Measurements from ENCODE around the gene ZNF865. TPM values are rescaled to one million over a fixed set of nuclear protein-coding genes. Genes with fewer than 3 reads are reported as not detected.

ZNF865 gene
- total RNA-seq, 1 donor from 2014 or later, result 5.6 TPM

DNA sequence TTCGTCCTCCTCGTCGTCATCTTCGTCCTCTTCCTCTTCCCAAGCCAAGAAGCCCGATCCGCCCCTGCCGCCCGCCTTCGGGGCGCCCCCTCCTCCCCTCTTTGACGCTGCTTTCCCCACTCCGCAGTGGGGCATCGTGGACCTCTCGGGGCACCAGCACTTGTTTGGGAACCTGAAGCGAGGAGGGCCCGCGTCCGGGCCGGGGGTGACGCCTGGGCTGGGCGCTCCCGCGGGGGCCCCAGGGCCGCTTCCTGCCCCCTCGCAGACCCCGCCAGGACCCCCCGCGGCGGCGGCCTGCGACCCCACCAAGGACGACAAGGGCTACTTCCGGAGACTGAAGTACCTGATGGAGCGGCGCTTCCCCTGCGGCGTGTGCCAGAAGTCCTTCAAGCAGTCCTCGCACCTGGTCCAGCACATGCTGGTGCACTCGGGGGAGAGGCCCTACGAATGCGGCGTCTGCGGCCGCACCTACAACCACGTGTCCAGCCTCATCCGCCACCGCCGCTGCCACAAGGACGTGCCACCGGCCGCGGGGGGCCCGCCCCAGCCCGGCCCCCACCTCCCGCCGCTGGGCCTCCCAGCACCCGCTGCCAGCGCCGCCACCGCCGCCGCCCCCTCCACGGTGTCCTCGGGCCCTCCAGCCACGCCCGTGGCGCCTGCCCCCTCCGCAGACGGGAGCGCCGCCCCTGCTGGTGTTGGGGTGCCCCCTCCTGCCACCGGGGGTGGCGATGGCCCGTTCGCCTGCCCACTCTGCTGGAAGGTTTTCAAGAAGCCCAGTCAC lies 8.7 kb downstream of the ZNF865 start:
- Histone ChIP-seq H3K36me3 (ENCODE audit: control insufficient read depth, insufficient read depth, low read length) (peaks cover 3% of the 10 kb centered on the region), H3K27me3 (ENCODE audit: control insufficient read depth, insufficient read depth, low read length) (no peaks in the 10 kb centered on the region), H3K4me3 (ENCODE audit: low read depth, low read length) (no peak overlapping the region)
- TF ChIP-seq, protein P1, sequence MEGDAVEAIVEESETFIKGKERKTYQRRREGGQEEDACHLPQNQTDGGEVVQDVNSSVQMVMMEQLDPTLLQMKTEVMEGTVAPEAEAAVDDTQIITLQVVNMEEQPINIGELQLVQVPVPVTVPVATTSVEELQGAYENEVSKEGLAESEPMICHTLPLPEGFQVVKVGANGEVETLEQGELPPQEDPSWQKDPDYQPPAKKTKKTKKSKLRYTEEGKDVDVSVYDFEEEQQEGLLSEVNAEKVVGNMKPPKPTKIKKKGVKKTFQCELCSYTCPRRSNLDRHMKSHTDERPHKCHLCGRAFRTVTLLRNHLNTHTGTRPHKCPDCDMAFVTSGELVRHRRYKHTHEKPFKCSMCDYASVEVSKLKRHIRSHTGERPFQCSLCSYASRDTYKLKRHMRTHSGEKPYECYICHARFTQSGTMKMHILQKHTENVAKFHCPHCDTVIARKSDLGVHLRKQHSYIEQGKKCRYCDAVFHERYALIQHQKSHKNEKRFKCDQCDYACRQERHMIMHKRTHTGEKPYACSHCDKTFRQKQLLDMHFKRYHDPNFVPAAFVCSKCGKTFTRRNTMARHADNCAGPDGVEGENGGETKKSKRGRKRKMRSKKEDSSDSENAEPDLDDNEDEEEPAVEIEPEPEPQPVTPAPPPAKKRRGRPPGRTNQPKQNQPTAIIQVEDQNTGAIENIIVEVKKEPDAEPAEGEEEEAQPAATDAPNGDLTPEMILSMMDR (IDR thresholded peaks at IDR 0.05; ENCODE audit: insufficient read depth, low read length, poor library complexity, severe bottlenecking), result no peak
- no peak for DNase-seq (ENCODE audit: low read depth)

GRCh38 chr19:55614711-55615542 lies 9.5 kb downstream of the ZNF865 start:
- Histone ChIP-seq H3K27me3 (ENCODE audit: control insufficient read depth, insufficient read depth, low read length) (no peaks in the 10 kb centered on the region), H3K36me3 (ENCODE audit: control insufficient read depth, insufficient read depth, low read length) (peaks cover 3% of the 10 kb centered on the region), H3K4me3 (ENCODE audit: low read depth, low read length) (no peak overlapping the region)
- TF ChIP-seq, protein P1 (IDR thresholded peaks at IDR 0.05; ENCODE audit: insufficient read depth, low read length, poor library complexity, severe bottlenecking), result no peak
- no peak for DNase-seq (ENCODE audit: low read depth)

DNA sequence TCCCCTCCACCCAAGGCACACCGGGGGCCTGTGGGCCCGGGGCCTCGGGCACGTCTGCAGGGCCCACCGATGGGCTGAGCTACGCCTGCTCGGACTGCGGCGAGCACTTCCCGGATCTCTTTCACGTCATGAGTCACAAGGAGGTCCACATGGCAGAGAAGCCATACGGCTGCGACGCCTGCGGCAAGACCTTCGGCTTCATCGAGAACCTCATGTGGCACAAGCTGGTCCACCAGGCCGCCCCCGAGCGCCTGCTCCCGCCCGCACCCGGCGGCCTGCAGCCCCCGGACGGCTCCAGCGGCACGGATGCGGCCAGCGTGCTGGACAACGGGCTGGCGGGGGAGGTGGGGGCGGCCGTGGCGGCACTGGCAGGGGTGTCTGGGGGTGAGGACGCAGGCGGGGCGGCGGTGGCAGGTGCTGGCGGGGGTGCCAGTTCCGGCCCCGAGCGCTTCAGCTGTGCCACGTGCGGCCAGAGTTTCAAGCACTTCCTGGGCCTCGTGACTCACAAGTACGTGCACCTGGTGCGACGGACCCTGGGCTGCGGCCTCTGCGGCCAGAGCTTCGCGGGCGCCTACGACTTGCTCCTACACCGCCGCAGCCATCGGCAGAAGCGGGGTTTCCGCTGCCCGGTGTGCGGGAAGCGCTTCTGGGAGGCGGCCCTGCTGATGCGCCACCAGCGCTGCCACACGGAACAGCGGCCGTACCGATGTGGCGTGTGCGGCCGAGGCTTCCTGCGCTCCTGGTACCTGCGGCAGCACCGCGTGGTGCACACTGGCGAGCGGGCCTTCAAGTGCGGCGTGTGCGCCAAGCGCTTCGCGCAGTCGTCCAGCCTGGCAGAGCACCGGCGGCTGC lies 10.3 kb downstream of the ZNF865 start:
- peaks cover 3% of the 10 kb centered on the region for H3K36me3 ChIP-seq (ENCODE audit: control insufficient read depth, insufficient read depth, low read length)
- TF ChIP-seq, protein P1 (IDR thresholded peaks at IDR 0.05; ENCODE audit: insufficient read depth, low read length, poor library complexity, severe bottlenecking), result no peak
- no peaks in the 10 kb centered on the region for H3K27me3 ChIP-seq (ENCODE audit: control insufficient read depth, insufficient read depth, low read length)
- no peak overlapping the region for H3K4me3 ChIP-seq (ENCODE audit: low read depth, low read length)
- DNase-seq (ENCODE audit: low read depth), result no peak

GRCh38 chr19:55616395-55616875 lies 11.0 kb downstream of the ZNF865 start:
- no peak overlapping the region for H3K4me3 ChIP-seq (ENCODE audit: low read depth, low read length)
- TF ChIP-seq, protein P1 (IDR thresholded peaks at IDR 0.05; ENCODE audit: insufficient read depth, low read length, poor library complexity, severe bottlenecking), result no peak
- H3K36me3 ChIP-seq (ENCODE audit: control insufficient read depth, insufficient read depth, low read length), result peaks cover 3% of the 10 kb centered on the region
- no peak for DNase-seq (ENCODE audit: low read depth)
- H3K27me3 ChIP-seq (ENCODE audit: control insufficient read depth, insufficient read depth, low read length), result no peaks in the 10 kb centered on the region

DNA sequence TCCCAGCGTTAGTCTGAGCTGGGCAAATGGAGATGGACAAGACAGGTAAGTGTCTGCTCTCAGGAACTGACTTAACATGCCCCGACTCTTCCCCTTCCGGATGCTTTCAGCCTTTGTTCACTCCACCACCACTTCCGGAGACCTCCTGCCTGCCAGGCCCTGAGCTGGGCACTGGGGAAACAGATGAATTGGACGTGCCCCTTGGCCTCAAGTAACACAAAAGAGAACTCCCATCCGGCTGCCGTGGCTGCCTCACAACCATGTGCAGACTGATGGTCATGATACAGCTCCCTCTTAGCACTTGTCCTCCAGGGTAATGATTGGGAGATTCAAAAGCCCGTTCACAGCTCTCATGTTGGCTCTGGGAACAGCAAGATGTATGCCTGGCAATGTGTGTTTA lies 12.0 kb downstream of the ZNF865 start:
- peaks cover 3% of the 10 kb centered on the region for H3K36me3 ChIP-seq (ENCODE audit: control insufficient read depth, insufficient read depth, low read length)
- no peak overlapping the region for H3K4me3 ChIP-seq (ENCODE audit: low read depth, low read length)
- TF ChIP-seq, protein P1 (IDR thresholded peaks at IDR 0.05; ENCODE audit: insufficient read depth, low read length, poor library complexity, severe bottlenecking), result no peak
- DNase-seq (ENCODE audit: low read depth), result no peak
- H3K27me3 ChIP-seq (ENCODE audit: control insufficient read depth, insufficient read depth, low read length), result no peaks in the 10 kb centered on the region

Measured in kidney epithelial cell (primary cell).